NT2/D1 (cell line): ENCODE results near the gene PGM2.
"Not testable (repeated sequence)": the region's sequence is repeated elsewhere in the genome, so short reads cannot be mapped to it uniquely, and the experiment has no call there.

ENCODE experiments used
- YY1 ChIP-seq: IDR thresholded peaks from 2 replicates; pipeline ENCODE4 v1.6.1; 2011; ENCODE audit not compliant: insufficient read length, insufficient read depth
- ZNF274 ChIP-seq: IDR thresholded peaks from 2 replicates; pipeline ENCODE4 v1.6.1; 2011; ENCODE audit warnings: mild to moderate bottlenecking, low read depth, low read length

- not testable (repeated sequence) for TF ChIP-seq YY1, ZNF274
These were observed 985 bp upstream of the PGM2 start for GRCh38 chr4:37825501-37825900.
